PC-3 (cell line): ENCODE results near the gene EPHA3.

Experiments
- CTCF ChIP-seq: fragments of 300-600 bp; sonication (generic); conservative IDR thresholded peaks from 2 replicates; pipeline ENCODE4 v1.5.1; 2017; ENCODE audit warnings: antibody characterized with exemption, low read depth, mild to moderate bottlenecking, low read length
- EZH2phosphoT487 ChIP-seq: fragments of 300-600 bp; sonication (generic); IDR thresholded peaks from 2 replicates; pipeline ENCODE4 v1.6.1; 2018; ENCODE audit warnings: mild to moderate bottlenecking, antibody characterized with exemption, low read length, borderline replicate concordance

- TF ChIP-seq CTCF (no peak), EZH2phosphoT487 (no peak)
Observed at GRCh38 chr3:89452066-89452465, 344.6 kb downstream of the EPHA3 start.
